HFF-Myc (cell line): ENCODE measurements around the gene LEF1.

Experiments used
- DNase-seq: peaks from one replicate; pipeline ENCODE4 v3.0.0-alpha.2; 2011; ENCODE audit warnings: low read depth; ENCODE audit errors: extremely low read depth
- H3K4me3 ChIP-seq: replicated peaks from 2 replicates; pipeline ENCODE4 v1.5.1; 2011; ENCODE audit warnings: low read depth, mild to moderate bottlenecking, control low read depth, low read length
- TF ChIP-seq, protein P1 (sequence below): IDR thresholded peaks from 2 replicates; pipeline ENCODE4 v1.5.1; 2012; ENCODE audit warnings: mild to moderate bottlenecking, low read depth, low read length, control low read depth; ENCODE audit errors: missing control alignments

Gene LEF1

DNA sequence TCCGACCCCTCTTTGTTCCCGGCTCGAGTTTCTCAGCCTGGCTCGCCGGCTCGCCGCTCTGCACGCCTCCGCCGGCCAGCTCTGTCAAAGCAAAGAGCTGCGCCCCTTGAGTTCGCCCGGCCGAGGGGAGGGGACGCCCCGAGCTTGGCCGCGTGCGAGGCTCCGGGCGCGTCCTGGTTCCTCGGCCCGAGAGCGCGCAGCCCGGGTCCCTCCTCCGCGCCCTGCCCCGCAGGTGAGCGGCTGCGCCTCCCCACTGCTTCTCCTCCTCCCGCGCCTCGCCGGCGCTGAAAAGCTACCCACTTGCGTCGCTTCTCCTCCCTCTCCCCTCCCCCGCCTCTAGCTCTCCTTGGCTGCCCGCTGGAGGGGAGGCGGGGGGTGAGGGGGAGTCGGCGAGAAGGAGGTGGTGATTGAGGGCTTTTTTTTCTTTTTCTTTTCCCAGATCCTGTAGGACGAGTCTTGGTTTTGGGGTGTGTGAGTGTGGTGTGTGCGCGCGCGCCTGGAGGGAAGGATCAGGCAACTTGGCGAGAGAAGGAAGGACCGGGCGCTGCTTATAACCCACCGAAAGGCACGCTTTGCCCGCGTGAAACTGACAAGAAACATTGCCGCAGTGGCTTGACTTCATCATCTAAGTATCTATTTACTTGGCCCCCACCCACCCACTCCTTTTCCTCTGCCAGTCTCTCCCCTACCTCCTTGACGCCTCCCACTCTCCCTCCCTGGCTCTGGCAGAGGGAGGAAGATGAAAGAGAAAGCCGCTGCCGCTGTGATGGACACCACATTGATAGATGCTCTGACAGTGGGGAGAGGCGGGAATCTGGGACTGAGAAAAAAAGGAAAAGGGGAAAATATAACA, at the start of gene LEF1:
Gene LEF1 (minus strand): TSS at position 262 of the 853 bp plus-strand sequence. CDS start 1,165 bp downstream, outside the sequence.
- no peak for DNase-seq
- TF ChIP-seq, protein P1, sequence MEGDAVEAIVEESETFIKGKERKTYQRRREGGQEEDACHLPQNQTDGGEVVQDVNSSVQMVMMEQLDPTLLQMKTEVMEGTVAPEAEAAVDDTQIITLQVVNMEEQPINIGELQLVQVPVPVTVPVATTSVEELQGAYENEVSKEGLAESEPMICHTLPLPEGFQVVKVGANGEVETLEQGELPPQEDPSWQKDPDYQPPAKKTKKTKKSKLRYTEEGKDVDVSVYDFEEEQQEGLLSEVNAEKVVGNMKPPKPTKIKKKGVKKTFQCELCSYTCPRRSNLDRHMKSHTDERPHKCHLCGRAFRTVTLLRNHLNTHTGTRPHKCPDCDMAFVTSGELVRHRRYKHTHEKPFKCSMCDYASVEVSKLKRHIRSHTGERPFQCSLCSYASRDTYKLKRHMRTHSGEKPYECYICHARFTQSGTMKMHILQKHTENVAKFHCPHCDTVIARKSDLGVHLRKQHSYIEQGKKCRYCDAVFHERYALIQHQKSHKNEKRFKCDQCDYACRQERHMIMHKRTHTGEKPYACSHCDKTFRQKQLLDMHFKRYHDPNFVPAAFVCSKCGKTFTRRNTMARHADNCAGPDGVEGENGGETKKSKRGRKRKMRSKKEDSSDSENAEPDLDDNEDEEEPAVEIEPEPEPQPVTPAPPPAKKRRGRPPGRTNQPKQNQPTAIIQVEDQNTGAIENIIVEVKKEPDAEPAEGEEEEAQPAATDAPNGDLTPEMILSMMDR = no peak
- H3K4me3 ChIP-seq = peak within 1 kb of the TSS; percentile 40

DNA sequence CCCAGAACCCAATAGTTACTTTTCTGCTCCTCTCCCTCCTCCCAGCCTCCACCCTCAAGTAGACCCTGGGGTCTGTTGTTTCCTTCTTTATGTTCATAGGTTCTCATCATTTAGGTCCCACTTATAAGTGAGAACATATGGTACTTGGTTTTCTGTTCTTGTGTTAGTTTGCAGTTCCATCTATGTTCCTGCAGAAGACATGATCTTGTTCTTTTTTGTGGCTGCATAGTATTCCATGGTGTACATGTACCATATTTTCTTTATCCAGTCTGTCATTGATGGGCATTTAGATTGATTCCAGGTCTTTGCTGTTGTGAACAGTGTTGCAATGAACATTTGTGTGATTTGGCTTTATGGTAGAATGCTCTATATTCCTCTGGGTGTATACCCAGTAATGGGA, 47.8 kb upstream of the LEF1 start:
- TF ChIP-seq, protein P1 = no peak
- H3K4me3 ChIP-seq = no peak overlapping the region
- DNase-seq = no peak

DNA sequence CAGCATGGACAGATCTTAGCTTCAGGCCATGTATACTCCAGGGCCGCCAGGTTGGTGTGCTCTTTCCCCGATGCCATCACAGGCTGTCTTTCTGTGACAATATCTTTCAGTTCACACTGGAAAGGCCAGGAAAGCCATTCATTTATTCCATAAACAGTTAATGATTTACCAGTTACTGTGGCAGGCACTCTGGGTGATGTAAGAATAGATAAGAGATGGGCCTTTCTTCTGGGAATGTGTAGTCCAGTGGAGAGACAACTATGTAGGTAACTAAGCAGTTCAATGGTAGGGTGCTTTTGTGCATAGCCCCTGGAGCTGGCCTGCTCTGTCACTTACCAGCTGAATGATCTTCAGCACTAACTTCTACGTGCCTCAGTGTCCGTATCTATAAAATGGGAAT, 46.3 kb upstream of the LEF1 start:
- TF ChIP-seq, protein P1 = no peak
- H3K4me3 ChIP-seq = no peak overlapping the region
- no peak for DNase-seq

DNA sequence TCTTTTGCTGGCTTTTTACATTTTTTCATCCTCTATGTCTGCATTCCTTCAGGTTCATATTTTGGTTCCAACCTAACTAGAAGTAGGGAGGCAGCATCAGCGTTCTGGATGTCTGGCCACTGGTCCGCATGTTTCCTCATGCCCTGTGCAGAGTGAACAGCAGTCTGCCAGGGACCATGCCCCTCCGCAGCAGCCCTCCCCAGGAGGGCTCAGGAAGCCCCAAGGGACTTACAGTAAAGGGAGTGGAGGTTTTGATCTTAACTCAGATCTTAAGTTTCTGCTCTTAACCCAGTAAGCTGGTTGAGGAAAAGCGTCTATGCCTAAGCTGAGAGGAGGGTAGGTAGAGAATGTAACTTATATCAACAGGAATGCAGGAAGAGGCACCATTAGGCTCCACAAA, 45.0 kb upstream of the LEF1 start:
- H3K4me3 ChIP-seq = no peak overlapping the region
- TF ChIP-seq, protein P1 = no peak

DNA sequence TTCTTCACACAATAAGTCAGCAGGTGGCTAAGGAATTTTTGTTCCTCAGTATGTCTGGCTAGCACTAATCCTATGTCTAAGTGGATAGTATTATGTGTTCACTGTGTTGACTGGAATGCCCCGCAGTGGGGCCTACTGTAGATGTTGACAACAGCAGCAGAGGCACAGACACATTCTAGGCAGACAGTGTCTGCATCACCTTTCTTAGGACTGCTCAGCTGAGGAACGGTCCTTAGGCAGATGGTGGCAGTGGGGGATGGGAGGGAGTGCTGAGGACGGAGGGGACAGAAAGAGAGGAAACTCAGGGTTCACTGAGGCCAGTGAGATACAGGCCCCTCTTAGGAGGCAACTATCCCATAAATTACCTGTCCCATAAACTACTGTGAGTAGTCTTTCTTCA, 44.6 kb upstream of the LEF1 start:
- TF ChIP-seq, protein P1 = no peak
- DNase-seq = no peak
- H3K4me3 ChIP-seq = no peak overlapping the region

More for the DNA sequence above, 45.0 kb upstream of the LEF1 start:
- DNase-seq = no peak

DNA sequence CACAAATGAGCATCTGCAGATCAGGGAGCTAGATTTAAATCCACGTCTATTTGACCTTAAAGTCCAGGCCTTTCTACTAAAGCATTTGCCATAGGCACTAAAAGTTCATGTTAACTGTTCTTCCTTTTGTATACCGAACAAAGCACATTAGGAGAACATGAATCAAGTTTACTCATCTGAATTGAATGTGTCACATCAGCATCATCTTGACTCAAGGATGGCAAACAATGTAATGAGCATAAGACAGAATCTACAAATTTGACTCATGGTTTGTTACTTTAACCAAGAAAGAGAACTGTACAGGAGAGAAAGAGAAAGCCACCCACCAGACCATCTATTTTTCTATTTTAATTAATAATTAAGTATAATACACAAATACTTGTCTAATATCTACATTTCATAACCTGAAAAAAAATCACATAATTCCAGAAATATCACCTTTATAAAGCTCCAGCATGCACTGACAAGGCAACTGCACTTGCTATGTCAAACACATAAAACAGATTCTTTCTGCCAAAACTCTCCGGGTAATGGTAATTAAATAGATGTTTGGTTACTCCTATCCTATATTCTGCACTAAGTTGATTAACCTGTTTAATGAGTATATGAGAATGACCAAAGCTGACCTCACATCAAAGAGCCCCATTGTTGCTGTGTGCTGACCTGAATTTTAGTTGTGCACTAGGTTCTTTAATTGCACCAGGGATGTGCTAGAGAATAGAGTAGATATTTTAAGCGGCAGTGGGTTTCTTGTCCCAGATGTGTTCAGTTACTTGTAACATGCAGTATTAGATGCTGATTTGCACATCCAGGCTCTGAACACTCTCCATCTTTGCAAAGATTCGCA, 42.5 kb upstream of the LEF1 start:
- no peak for DNase-seq
- H3K4me3 ChIP-seq = no peak overlapping the region
- TF ChIP-seq, protein P1 = no peak
